ENCODE data around the gene ASAP3.

ASAP3 gene

GRCh38 chr1:23449306-23449705 lies 34.7 kb downstream of the ASAP3 start:
- no peak for DNase-seq (ENCODE audit: low read depth)

- no peak for DNase-seq (ENCODE audit: low read depth)
These were observed 35.1 kb downstream of the ASAP3 start for GRCh38 chr1:23448846-23449245.

GRCh38 chr1:23446661-23447310 lies 37.2 kb downstream of the ASAP3 start:
- no peak for DNase-seq (ENCODE audit: low read depth)

- no peak for DNase-seq (ENCODE audit: low read depth)
These were observed 39.2 kb downstream of the ASAP3 start for GRCh38 chr1:23444596-23445390.

- no peak for DNase-seq (ENCODE audit: low read depth)
These were observed 39.9 kb downstream of the ASAP3 start for GRCh38 chr1:23444104-23444533.

GRCh38 chr1:23442751-23443150 lies 41.2 kb downstream of the ASAP3 start:
- no peak for DNase-seq (ENCODE audit: low read depth)

- DNase-seq (ENCODE audit: low read depth) = no peak
These were observed 42.4 kb downstream of the ASAP3 start for GRCh38 chr1:23441446-23442148.

GRCh38 chr1:23438545-23438944 lies 45.4 kb downstream of the ASAP3 start:
- no peak for DNase-seq (ENCODE audit: low read depth)

GRCh38 chr1:23437355-23437664 lies 46.7 kb downstream of the ASAP3 start:
- no peak for DNase-seq (ENCODE audit: low read depth)

GRCh38 chr1:23436520-23437354 lies 47.2 kb downstream of the ASAP3 start:
- DNase-seq (ENCODE audit: low read depth) = no peak

- DNase-seq (ENCODE audit: low read depth) = no peak
These were observed 49.7 kb downstream of the ASAP3 start for GRCh38 chr1:23434260-23434775.

- DNase-seq (ENCODE audit: low read depth) = no peak
These were observed 50.9 kb downstream of the ASAP3 start for GRCh38 chr1:23433122-23433521.

- DNase-seq (ENCODE audit: low read depth) = no peak
These were observed 52.5 kb downstream of the ASAP3 start for GRCh38 chr1:23431431-23431830.

- no peak for DNase-seq (ENCODE audit: low read depth)
These were observed 53.2 kb downstream of the ASAP3 start for GRCh38 chr1:23430803-23431202.

GRCh38 chr1:23428136-23428905 lies 55.7 kb downstream of the ASAP3 start:
- DNase-seq (ENCODE audit: low read depth) = no peak

- DNase-seq (ENCODE audit: low read depth) = no peak
These were observed 56.4 kb downstream of the ASAP3 start for GRCh38 chr1:23427550-23427949.

- no peak for DNase-seq (ENCODE audit: low read depth)
These were observed 57.2 kb downstream of the ASAP3 start for GRCh38 chr1:23426828-23427227.

- DNase-seq (ENCODE audit: low read depth) = no peak
These were observed 58.8 kb downstream of the ASAP3 start for GRCh38 chr1:23425193-23425494.

GRCh38 chr1:23424293-23425192 lies 59.4 kb downstream of the ASAP3 start, which contains the start of gene TCEA3:
TCEA3 (minus strand) TSS chr1:23424748; CDS start chr1:23424633, 115 bp downstream.
- DNase-seq (ENCODE audit: low read depth) = no peak

Measured in non-pigmented ciliary epithelial cell (primary cell).